ENCODE data around the gene WNK1.
"Not testable (repeated sequence)": the region's sequence is repeated elsewhere in the genome, so short reads cannot be mapped to it uniquely, and the experiment has no call there.

Gene WNK1

GRCh38 chr12:751999-752694, at the start of gene WNK1:
TSS of gene WNK1 (plus strand) at chr12:752579. CDS start at chr12:753566, 987 bp downstream.
- peak; percentile 99 for DNase-seq (ENCODE audit: low spot score)

GRCh38 chr12:704516-705242, 47.7 kb upstream of the WNK1 start:
- no peak for DNase-seq (ENCODE audit: low spot score)

GRCh38 chr12:708084-708483, 44.3 kb upstream of the WNK1 start:
- DNase-seq (ENCODE audit: low spot score): not testable (repeated sequence)

GRCh38 chr12:709455-710020, 42.8 kb upstream of the WNK1 start:
- DNase-seq (ENCODE audit: low spot score): no peak

- peak; percentile 89 for DNase-seq (ENCODE audit: low spot score)
Measured at GRCh38 chr12:712172-712863, 40.1 kb upstream of the WNK1 start.

GRCh38 chr12:713281-713875, 39.0 kb upstream of the WNK1 start:
- no peak for DNase-seq (ENCODE audit: low spot score)

- DNase-seq (ENCODE audit: low spot score): no peak
Measured at GRCh38 chr12:716506-716905, 35.9 kb upstream of the WNK1 start.

- no peak for DNase-seq (ENCODE audit: low spot score)
Measured at GRCh38 chr12:718756-719102, 33.6 kb upstream of the WNK1 start.

GRCh38 chr12:720231-720941, 32.0 kb upstream of the WNK1 start:
- no peak for DNase-seq (ENCODE audit: low spot score)

GRCh38 chr12:724194-724855, 28.1 kb upstream of the WNK1 start:
- DNase-seq (ENCODE audit: low spot score): no peak

- DNase-seq (ENCODE audit: low spot score): no peak
Measured at GRCh38 chr12:725076-725475, 27.3 kb upstream of the WNK1 start.

GRCh38 chr12:726281-727140, 25.9 kb upstream of the WNK1 start:
- no peak for DNase-seq (ENCODE audit: low spot score)

- DNase-seq (ENCODE audit: low spot score): no peak
Measured at GRCh38 chr12:727321-727720, 25.1 kb upstream of the WNK1 start.

- no peak for DNase-seq (ENCODE audit: low spot score)
Measured at GRCh38 chr12:728781-729180, 23.6 kb upstream of the WNK1 start.

GRCh38 chr12:729221-729620, 23.2 kb upstream of the WNK1 start:
- DNase-seq (ENCODE audit: low spot score): no peak

GRCh38 chr12:730550-730949, 21.8 kb upstream of the WNK1 start:
- no peak for DNase-seq (ENCODE audit: low spot score)

- no peak for DNase-seq (ENCODE audit: low spot score)
Measured at GRCh38 chr12:737122-737739, 15.1 kb upstream of the WNK1 start.

GRCh38 chr12:738712-739111, 13.7 kb upstream of the WNK1 start:
- no peak for DNase-seq (ENCODE audit: low spot score)

GRCh38 chr12:739349-739748, 13.0 kb upstream of the WNK1 start:
- DNase-seq (ENCODE audit: low spot score): no peak

GRCh38 chr12:740921-741320, 11.5 kb upstream of the WNK1 start:
- DNase-seq (ENCODE audit: low spot score): no peak

Measured in pons (tissue), 1 donor.